HG03354 (cell line): ENCODE measurements around the gene KIF13A.
"Not testable (repeated sequence)": the region's sequence is repeated elsewhere in the genome, so short reads cannot be mapped to it uniquely, and the experiment has no call there.

Experiments
- ATAC-seq: cut with Tn5 transposase; IDR thresholded peaks from one replicate; pipeline ENCODE4 v1.9.1; 2021; ENCODE audit warnings: mild to moderate bottlenecking; ENCODE audit not compliant: unreplicated experiment, poor library complexity, severe bottlenecking

The KIF13A gene

DNA sequence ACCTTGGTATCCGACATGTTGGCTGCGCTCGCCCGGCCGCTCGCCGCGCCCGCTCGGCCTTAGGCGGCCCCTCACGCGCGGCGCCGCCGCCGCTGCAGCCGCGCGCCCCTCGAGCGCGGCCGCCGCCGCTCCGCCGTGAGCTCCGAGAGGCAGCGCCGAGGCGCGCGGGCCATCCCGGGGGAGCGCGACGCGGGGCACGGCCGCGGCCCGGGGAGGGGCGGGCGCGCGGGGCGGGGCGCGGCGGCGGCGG, at the start of gene KIF13A:
KIF13A (minus strand) TSS at position 189 of the 250 bp plus-strand sequence; CDS start at position 17, 172 bp downstream.
- ATAC-seq: peak; percentile 33

DNA sequence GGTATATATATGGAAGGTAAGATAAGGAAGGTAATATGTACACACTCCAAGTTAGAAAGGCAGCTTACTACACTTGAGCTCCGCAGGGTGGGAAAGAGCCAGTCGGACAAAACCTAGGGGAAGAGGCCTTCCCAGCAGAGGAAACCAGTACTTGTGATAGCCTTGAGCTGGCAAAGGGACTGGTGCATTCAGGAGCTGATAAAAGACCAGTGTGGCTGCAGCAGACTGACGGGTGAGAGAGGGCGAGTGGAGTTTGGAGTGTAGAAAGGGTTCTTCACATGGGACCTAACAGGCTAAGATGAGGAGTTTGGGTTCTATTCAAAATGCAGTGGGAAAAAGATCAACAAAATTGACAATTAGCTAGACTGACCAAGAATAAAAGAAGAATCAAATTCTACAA, 49.3 kb upstream of the KIF13A start:
- ATAC-seq: no peak

DNA sequence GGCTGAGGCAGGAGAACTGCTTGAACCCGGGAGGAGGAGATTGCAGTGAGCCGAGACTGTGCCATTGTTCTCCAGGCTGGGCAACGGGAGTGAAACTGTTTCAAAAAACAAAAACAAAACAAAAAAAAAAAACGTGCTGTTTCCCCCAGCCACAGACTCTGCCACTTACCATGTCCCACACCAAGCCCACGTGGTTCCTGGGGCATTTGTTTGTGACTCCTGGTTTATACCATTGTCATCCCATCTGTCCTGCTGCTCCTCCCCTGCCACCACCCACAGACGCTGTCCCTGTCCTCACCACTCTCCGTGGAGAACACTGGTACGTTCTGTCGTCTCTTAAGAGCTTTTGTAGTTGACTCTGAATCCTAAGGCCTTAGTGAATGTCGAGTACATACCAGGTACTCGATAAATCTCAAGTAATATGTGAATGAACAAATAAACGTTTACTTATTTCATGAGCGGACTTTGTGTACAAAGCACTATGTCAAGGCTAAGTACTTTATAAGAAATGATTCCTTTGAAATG, 48.0 kb upstream of the KIF13A start:
- no peak for ATAC-seq

DNA sequence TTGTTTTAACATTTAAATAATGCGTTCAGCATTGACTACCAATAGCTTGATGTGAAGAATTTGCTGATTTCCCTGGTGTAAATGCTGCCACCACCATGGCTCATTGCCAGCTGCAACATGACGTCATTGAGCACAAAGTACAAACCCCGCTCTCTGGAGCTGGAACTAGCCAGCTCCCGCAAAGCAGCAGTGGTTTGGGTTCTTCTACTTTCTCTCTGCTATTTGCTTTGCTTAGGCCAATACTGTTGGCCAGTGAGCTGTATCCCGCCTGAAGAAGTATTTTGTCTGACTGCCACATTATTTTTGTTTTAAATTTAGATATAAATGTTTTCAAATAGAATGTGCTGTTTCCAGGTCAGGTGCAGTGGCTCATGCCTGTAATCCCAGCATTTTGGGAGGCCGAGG, 47.4 kb upstream of the KIF13A start:
- ATAC-seq: no peak

DNA sequence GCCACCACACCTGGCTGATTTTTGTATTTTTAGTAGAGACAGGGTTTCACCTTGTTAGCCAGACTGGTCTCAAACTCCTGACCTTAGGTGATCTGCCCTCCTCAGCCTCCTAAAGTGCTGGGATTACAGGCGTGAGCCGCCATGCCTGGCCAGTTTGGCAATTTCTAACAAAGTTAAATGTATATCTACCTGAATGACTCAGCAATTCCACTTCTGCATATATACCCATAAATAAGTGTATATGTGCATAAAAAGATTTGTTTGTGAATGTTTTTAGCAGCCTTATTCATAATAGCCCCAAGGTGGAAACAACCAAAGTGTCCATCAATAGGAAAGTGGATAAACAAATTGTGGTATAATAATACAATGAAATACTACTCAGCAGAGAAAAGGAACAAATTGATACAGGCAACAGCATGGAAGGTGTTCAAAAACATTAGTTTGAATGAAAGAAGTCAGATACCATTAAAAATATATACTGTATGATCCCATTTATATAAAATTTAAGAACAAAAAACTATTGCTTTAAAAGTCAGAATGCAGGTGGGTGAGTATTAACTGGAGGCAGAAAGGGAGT, 44.3 kb upstream of the KIF13A start:
- ATAC-seq: no peak

DNA sequence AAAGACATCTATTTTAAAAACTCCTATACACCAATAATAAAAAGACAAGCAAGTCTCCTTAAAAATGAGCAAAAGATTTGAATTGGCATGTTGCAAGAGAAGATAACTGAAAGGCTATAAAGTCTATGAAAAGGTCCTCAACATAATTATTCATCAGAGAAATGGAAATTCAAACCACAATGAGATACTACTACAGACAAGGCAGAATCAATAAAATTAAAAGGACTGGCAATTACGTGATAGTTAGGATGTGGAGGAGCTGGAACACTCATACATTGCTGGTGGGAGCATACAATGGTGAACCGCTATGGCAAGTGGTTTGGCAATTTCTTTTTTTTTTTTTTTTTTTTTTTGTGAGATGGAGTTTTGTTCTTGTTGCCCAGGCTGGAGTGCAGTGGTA, 43.8 kb upstream of the KIF13A start:
- ATAC-seq: no peak

DNA sequence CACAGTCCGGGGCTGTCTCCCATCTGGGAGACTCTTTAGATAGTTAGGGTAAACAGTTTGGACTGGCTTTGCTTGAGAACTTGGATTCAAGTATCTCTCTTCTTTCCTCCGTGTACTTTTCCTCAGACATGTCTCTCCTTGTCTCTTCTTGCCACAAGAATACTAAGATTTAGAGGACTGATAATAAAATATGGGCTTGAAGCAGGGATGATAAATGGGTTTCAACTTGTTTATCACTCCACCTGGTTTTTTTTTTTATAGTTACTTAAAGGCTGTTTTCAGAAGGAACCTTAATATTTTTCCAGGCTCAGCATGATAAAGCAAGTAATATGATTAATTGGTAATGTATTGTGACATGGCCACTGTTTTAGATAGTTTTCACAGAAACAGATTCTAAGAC, 40.9 kb upstream of the KIF13A start:
- ATAC-seq: no peak

DNA sequence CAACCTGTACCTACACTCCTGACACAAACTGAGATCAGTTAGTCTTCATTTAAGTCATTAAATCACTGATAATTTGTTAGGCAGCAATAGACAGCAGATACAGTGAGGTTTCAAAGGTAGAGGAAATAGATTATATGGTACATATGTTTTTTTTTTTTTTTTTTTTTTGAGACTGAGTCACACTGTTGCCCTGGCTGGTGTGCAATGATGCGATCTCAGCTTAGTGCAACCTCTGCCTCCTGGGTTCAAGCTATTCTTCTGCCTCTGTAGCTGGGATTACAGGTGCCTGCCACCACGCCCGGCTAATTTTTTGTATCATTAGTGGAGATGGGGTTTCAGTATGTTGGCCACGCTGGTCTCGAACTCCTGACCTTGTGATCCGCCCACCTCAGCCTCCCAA, 38.2 kb upstream of the KIF13A start:
- no peak for ATAC-seq

DNA sequence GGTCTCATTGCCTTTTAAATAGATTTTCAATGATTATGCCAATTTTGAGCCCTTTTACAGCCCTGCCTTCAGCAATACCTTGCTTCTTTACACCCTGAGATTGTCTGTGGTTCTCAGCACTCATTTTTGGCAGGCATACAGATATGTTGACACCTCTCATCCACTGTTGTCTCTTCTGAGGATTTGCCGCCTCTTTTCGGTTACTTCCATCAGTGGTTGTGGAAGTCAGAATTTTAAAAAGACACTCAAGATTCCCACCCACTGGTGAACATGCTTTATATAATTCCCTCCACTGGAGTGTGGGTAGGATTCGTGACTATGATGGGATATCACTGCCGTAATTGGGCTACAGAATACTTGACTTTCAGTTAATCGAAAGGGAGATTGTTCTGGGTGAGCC, 37.4 kb upstream of the KIF13A start:
- no peak for ATAC-seq

DNA sequence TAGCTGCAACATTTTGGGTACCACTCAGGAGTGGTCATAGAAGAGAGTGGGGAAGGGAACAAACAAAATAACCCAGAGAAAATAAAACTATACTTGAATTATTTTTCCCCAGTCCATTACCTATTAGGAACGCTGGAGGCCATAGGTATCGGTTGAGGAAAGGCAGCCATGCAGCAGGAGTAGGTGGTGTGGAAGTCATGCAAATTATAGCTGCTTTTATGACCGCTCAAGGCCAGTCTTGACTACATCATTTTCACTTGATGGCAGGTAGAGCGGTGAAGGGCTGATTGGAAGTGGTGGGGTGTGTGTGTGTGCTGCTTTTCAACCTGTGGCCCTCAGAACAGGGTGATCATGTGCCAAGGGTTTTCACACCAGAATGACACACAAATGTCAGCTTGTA, 36.5 kb upstream of the KIF13A start:
- no peak for ATAC-seq

DNA sequence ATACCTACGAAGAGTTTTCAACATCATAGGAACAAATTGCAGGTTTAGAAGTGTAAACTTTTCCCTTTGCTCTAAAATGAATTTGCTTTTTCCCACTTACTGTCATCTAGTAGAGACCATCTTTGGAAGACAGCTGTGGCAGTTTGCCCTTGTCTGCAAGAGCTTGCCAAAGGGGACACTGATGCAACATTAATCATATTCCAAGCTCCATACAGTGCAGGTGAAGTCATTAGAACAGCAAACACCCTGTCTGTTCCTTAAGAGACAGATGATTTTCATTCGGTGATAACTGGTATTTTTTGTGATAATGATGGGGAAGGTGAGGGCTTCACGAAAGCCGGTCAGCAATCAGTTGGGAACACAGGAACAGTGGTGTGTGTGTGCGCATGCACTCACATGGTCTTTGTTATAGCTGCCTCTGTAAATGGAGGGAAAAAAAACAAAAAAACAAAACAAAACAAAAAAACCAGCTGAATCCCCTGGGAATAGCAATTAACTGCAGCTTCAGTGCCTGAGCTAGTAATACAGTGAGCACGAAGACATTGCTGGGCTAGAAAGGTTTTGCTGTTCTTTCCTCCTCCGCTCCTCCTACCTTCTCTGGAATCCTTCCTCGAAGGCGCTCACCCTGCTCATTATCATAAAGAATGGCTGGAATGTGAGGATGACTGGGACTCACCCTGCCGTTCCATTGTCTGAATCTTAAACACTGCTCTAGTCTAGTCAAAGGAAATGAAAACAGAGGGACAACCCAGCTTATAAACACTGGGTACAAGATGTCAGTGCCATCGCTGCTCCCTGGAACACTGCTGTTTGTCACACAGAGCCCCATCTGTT, 35.2 kb upstream of the KIF13A start:
- no peak for ATAC-seq

DNA sequence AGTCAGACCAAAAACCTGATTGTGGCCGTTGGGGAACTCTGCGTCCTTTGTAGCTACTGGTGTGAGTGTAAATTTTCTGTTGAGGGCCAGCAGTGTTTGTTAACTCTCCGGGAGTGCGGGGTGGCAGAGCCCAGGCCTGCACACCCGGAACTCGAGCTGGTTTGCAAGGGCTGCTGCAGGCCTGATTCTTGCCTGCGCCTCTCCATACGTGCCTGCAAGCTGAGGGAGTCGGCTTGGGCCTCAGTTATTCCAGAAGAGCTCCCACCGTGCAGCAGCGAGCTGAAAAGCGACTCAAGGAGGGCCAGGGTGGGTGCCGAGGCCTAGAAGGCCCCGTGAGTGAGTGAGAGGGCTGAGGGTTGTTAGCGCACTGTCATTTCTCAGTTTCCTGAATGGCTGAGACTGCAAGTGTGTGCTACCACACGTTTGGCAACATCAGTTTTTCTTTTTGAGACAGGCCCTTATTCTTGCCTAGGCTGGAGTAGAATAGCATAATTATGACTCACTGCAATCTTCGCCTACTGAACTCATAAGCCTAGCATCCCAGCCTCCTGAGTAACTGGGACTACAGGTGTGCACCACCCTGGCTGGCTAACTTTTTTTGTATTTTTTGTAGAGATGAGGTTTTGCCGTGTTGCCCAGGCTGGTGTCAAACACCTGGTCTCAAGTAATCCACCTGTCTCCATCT, 33.9 kb upstream of the KIF13A start:
- no peak for ATAC-seq

DNA sequence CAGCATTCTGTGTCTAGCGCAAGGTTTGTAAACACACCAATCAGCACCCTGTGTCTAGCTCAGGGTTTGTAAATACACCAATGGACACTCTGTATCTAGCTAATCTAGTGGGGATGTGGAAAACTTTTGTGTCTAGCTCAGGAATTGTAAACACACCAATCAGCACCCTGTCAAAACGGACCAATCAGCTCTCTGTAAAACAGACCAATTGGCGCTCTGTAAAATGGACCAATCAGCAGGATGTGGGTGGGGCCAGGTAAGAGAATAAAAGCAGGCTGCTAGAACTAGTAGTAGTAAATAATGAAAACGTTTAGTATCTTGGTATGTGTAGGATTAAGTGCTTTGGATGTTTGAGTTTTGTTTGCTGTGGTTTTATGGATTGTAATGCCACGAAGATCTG, 33.1 kb upstream of the KIF13A start:
- ATAC-seq: not testable (repeated sequence)

DNA sequence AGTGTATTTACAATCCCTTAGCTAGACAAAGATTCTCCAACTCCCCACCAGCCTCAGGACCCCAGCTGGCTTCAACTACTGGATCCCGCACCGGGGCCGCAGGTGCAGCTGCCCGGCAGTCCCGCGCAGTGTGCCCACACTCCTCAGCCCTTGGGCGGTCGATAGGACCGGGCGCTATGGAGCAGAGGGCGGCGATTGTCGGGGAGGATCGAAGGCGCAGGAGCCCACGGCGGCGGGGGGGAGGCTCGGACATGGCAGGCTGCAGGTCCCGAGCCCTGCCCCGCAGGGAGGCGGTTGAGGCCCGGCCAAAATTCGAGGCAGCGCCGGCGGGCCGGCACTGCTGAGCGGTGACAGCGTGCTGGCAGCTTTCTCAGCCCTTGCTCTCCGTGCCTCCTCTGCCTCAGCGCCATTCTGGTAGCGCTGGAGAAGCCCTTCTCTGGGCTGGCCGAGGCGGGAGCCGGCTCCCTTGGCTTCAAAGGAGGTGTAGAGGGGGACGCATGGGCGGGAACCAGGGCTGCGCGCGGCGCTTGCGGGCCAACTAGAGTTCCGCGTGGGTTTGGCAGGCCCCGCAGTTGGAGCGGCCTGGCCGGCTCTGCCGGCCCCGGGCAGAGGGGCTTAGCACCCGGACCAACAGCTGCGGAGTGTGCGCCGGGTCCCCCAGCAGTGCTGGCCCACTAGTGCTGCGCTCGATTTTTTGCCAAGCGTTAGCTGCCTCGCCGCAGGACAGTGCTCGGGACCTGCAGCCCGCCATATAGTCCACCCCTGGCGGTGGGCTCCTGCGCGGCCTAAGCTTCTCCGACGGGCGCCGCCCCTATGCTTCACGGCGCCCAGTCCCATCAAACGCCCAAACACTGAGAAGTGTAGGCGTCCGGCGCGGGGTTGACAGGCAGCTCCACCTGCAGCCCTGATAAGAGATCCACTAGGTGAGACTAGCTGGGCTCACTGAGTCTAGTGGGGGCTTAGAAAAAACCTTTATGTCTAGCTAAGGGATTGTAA, 32.4 kb upstream of the KIF13A start:
- ATAC-seq: no peak

DNA sequence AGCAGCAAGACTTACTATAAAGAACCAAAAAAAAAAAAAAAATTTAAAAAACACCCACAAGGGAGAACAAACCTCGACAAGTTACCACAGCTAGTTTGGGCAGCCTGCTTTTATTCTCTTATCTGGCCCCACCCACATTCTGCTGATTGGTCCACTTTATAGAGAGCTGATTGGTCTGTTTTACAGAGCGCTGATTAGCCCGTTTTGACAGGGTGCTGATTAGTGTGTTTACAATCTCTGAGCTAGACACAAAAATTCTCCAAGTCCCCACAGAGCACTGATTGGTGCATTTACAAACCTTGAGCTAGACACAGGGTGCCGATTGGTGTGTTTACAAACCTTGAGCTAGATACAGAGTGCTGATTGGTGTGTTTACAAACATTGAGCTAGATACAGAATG, 31.7 kb upstream of the KIF13A start:
- ATAC-seq: not testable (repeated sequence)

DNA sequence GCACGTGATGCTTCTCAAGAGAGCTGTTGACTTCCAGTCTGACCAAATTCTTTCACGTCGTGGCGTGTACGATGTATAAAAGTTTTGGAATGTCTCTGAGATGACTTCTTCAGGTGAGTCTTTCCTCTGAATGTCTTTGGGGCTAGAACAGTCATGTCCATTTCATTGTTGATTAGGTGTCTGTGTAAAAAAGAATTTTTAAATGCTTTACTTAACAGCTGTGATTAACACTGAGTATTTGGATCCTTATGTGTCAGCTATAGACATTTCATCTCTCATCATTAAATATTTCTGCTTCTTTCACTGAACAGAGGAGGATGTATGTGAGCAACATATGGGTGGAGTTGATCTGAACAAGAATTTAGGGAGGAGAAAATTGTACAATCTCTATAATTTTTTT, 29.3 kb upstream of the KIF13A start:
- no peak for ATAC-seq

DNA sequence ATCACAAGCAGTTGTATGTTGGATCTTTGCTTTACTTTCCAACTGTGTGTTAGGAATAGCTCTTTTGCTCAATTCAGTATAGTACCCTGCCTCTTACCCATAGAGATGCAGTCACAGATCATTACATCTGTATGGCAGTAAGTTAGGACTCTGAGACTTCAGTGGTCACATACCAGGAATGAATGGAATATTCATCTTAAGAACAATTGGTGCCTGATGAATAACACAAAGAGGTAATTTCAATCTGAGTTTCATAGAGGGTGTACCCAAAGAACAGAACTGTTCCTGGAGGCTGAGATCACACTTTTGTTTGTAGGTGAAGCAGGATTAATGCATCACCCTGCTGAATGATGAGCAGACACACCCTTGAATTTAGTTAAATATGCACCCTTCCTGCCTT, 28.7 kb upstream of the KIF13A start:
- ATAC-seq: no peak

DNA sequence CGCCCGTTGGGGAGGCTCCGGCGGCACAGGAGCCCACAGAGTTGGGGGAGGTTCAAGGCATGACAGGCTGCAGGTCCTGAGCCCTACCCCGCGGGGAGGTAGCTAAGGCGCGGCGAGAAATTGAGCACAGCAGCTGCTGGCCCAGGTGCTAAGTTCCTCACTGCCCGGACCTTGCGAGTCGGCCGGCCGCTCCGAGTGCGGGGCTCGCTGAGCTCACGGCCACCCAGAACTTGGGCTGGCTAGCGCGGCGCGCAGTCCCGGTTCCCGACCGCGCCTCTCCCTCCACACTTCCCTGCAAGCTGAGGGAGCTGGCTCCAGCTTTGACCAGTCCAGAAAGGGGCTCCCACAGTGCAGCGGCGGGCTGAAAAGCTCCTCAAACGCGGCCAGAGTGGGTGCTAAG, 23.9 kb upstream of the KIF13A start:
- no peak for ATAC-seq

DNA sequence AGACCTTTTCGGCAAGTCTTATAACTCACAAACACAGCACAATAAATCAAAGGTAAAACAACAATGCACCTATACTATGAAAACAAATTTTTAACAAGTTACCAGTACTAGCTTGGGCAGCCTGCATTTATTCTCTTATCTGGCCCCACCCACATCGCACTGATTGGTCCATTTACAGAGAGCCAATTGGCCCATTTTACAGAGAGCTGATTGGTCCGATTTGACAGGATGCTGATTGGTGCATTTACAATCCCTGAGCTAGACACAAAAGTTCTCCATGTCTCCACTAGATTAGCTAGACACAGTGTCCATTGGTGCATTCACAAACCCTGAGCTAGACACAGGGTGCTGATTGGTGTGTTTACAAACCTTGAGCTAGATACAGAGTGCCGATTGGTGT, 23.1 kb upstream of the KIF13A start:
- not testable (repeated sequence) for ATAC-seq
